Posterior cingulate gyrus (tissue), 11 donors: ENCODE data around the gene PUDP.

ENCODE experiments used
- DNase-seq, 10 donors: peaks; one replicate each; pipeline versions ENCODE4 v3.0.0 to v3.0.0-alpha.2; 2020 to 2021; ENCODE audit warnings: mixed read lengths in 3 of 10
- intact Hi-C: fragments of 100-400 bp; cut with DNase I; formaldehyde crosslinking; loops from one replicate; pipeline ENCODE4 v1.15.1; 2023

PUDP gene

GRCh38 chrX:7147413-7147977 lies 458 bp downstream of the PUDP start, which contains the start of gene STS:
Gene STS (plus strand): TSS chrX:7147712. CDS start chrX:7253200, 105,488 bp downstream.
- DNase-seq = peak; percentile 27 to 94 (median 52)
- intact Hi-C loops = no loop called here

DNA sequence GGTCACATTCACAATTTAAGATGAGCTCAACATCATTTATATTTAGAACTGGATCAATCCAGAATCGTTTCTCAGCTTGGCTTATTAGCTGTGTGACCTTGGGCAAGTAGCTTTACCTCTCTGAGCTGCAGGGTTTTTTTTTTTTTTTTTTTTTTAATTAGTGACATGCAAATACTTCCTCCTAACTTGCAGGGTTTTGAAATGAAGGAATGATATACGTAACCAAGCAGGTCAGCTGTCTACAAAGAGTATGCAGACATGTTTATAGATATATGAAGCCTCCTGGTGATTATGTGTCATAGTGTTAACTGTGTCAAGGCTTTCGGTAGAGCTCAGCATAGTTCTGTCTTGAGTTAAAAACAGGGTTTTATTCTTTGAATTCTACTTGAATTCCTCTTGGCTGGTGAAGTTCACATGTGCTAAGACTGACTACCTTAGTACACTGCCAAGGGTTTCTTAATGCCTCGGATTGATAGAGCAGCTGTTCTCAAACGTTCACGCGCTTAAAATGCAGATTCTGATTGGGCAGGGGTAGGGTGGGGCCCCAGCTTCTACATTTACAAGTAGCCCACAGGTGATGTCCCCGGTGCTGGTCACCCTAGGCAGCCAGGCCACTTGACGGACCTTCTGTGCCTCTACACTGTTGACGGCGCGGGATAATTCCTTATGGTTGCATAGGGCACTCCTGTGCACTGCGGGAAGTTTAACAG lies 1.1 kb downstream of the PUDP start:
- intact Hi-C loops = no loop called here
- DNase-seq = peak in 2 of 10 donors; percentile 4 to 85

- no peak for DNase-seq
- intact Hi-C loops = no loop called here
Measured at GRCh38 chrX:7146020-7146702, 1.8 kb downstream of the PUDP start.

- DNase-seq = no peak
- intact Hi-C loops = no loop called here
Measured at GRCh38 chrX:7145454-7145853, 2.5 kb downstream of the PUDP start.

- intact Hi-C loops = no loop called here
- DNase-seq = no peak
Measured at GRCh38 chrX:7143941-7144525, 3.9 kb downstream of the PUDP start.

GRCh38 chrX:7143076-7143475 lies 4.9 kb downstream of the PUDP start:
- intact Hi-C loops = no loop called here
- no peak for DNase-seq

DNA sequence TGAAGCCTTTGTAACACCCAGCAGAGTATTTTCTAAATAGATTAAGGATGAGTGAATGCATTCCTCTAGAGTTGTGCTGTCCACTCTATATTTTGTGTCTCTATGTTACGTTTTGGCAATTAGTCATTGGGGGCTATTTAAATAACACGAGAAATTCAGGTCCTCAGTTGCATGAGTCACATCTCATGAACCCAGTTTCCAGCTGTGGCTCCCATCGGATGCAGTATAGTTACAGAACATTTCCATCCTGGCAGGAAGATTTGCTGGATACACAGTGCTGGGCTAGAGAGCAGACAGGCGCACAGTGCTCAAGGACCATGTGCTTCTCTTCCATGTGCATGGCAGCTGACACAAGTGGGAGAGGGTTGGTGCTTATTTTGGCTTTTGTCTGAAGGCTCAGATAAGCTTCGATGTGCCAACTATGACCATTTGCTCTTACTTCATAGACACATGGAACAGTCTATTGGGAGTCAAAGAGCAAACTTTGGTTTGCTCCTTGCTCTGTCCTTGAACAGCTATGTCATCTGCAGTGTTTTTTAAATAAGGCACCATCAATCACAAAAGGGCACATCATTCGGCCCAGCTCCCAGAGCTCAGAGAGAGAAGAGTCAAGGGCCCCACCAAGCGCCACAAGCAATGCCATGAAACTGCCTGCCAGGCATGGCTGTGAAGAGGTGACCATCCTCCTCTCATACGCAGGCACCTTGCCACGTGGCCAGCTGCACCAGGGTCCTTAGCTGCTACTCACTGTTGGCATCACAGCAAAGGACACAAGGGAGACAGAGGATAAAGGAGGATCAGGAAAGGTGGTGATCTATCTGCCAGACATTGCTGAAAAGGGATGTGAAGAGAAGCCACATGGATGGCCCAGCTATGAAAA lies 8.5 kb downstream of the PUDP start:
- intact Hi-C loops = no loop called here
- no peak for DNase-seq

GRCh38 chrX:7134981-7135380 lies 13.0 kb downstream of the PUDP start:
- DNase-seq = no peak
- intact Hi-C loops = no loop called here

GRCh38 chrX:7133050-7133440 lies 14.9 kb downstream of the PUDP start:
- intact Hi-C loops = no loop called here
- DNase-seq = peak in 2 of 10 donors; percentile 21 to 77

DNA sequence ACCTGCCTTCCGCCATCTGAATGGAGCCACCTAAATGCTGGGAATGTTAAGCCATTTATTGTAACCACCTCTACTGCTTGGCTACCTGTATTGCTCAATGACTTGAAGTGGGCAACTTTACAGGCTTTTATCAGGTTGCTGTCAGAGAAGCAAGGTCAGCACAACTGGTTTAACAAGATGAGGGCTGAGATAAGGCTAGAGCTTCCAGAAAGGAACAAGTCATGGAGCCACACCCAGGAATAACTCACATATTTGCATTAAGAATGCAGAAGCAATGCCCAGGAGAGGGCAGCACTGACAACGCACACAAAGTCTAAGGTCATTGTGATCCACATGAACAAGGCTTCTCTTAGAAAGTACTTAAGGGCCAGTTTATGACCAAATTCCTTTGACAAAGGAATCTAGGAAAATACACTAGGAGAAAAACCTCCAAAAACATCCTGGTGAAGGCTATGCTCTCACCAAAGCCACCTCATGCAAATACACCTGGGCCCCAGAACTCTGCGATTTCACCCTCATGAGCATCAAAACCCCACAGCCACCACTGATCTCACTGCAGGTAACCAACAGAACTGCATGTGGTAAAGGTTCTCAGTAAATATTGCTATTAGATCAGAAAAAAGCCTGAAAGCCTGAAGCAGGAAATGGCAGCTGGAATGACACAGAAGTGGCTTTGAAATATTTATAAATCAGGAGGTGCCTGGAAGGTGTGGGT lies 15.5 kb downstream of the PUDP start:
- peak in 4 of 10 donors; percentile 10 to 32 (median 23) for DNase-seq
- intact Hi-C loops = no loop called here

- DNase-seq = no peak
Measured at GRCh38 chrX:7131621-7132020, 16.3 kb downstream of the PUDP start.

DNA sequence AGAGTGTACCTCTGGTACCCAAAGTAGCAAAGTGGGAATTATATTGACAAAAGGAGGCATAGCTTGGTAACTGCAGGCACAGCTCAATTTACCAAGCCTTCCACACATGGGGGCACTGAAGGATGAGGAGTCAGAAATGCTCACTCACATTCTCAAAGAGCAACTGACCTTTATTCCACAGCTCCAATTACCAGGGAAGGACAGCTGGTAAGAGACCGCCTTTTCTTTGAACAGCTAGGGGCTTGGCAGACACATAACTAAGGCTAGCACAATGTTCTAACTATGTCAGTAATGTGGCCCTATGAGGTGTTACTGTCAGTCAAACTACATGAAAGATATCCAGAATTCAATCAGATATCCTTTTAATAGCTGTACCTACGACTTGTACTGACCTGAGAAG lies 20.9 kb downstream of the PUDP start:
- DNase-seq = no peak
- intact Hi-C loops = no loop called here

More at GRCh38 chrX:7131621-7132020, 16.3 kb downstream of the PUDP start:
- intact Hi-C loops = no loop called here

GRCh38 chrX:7120878-7121219 lies 27.1 kb downstream of the PUDP start:
- intact Hi-C loops = no loop called here
- DNase-seq = no peak

- no peak for DNase-seq
- intact Hi-C loops = no loop called here
Measured at GRCh38 chrX:7119950-7120877, 27.7 kb downstream of the PUDP start.

- intact Hi-C loops = no loop called here
- DNase-seq = no peak
Measured at GRCh38 chrX:7117587-7117986, 30.4 kb downstream of the PUDP start.

DNA sequence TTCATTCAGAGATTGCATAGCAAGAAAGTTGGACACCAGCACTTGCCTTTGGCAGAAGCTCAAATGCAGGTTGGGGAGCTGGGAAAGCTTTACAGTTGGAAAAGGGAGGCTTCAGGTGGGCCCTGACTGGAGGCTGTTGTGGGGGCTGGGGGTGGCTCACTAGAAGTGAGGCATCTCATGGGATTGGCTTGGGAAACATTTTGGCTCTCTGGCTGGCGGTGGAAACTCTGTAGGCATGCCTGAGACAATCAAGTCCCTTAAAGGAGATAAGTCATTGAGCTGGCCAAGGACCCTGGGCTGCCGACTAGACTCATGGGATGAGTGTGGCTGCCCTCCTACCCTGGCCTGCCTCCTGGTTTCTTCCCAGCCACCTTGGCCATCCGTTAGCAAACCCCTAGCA lies 31.9 kb downstream of the PUDP start:
- intact Hi-C loops = no loop called here
- no peak for DNase-seq

GRCh38 chrX:7115557-7115956 lies 32.4 kb downstream of the PUDP start:
- no peak for DNase-seq
- intact Hi-C loops = no loop called here

- DNase-seq = no peak
- intact Hi-C loops = no loop called here
Measured at GRCh38 chrX:7112071-7112470, 35.9 kb downstream of the PUDP start.

GRCh38 chrX:7111518-7111917 lies 36.4 kb downstream of the PUDP start:
- intact Hi-C loops = no loop called here
- DNase-seq = no peak
